Chondrocyte (in vitro differentiated cells): Measurements from ENCODE around the gene GRK3. TPM values are rescaled to one million over a fixed set of nuclear protein-coding genes. Genes with fewer than 3 reads are reported as not detected.
A peak's percentile ranks its signal among the peaks of the same experiment; 100 is the strongest.

Experiments
- DNase-seq: peaks from one replicate; pipeline ENCODE4 v3.0.0; 2021; ENCODE audit warnings: mixed read lengths, low spot score
- H3K27ac Mint-ChIP-seq: one replicate; pipeline ENCODE4 v1.8.0; 2021; ENCODE audit warnings: mild to moderate bottlenecking, moderate library complexity, mixed read lengths; ENCODE audit not compliant: unreplicated experiment
- H3K27me3 Mint-ChIP-seq: 2 replicates; pipeline ENCODE4 v1.8.0; 2021; ENCODE audit warnings: low read depth, mixed read lengths
- H3K36me3 Mint-ChIP-seq: 2 replicates; pipeline ENCODE4 v1.8.0; 2021; ENCODE audit warnings: low read depth, mixed read lengths
- H3K4me1 Mint-ChIP-seq: 2 replicates; pipeline ENCODE4 v1.8.0; 2021; ENCODE audit warnings: low read depth, mild to moderate bottlenecking, mixed read lengths
- H3K4me3 Mint-ChIP-seq: one replicate; pipeline ENCODE4 v1.8.0; 2021; ENCODE audit warnings: mild to moderate bottlenecking, moderate library complexity, mixed read lengths; ENCODE audit not compliant: unreplicated experiment
- H3K9me3 Mint-ChIP-seq: 2 replicates; pipeline ENCODE4 v1.8.0; 2021; ENCODE audit warnings: low read depth, mixed read lengths
- total RNA-seq: library from RNA; stranded (reverse); gene quantifications from 3 replicates; pipeline ENCODE4 v1.2.1, GENCODE V29; 2021
- TF ChIP-seq, protein P1 (sequence below): fragments of 200-600 bp; sonication (generic); IDR thresholded peaks from 2 replicates; pipeline ENCODE4 v1.5.0; 2021; ENCODE audit warnings: antibody characterized with exemption, mild to moderate bottlenecking, moderate library complexity

Gene GRK3
- total RNA-seq, 1 donor from 2014 or later: 2.0 TPM

DNA sequence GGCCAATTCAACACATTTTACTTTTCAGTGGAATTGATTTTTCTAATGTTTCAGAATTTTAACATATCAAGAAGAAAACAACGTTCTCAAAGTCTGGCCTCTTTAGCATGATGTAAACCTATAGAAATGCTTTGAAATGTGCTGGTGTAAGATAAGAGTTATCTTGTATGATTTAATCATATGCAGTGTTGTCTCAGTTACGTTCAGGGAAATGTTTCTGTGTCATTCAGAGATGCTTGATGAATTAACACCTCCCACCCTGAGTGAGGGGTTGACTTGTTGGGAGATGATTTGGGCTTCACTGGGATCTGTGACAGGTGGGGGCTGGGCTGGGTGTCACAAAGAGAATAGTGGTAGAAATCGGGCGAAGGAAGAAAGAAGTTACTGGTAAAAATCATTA, 161.8 kb downstream of the GRK3 start:
- H3K36me3 Mint-ChIP-seq: no peaks in the 10 kb centered on the region
- peaks cover 3% of the 10 kb centered on the region for H3K4me1 Mint-ChIP-seq
- no peak overlapping the region for H3K4me3 Mint-ChIP-seq
- TF ChIP-seq, protein P1, sequence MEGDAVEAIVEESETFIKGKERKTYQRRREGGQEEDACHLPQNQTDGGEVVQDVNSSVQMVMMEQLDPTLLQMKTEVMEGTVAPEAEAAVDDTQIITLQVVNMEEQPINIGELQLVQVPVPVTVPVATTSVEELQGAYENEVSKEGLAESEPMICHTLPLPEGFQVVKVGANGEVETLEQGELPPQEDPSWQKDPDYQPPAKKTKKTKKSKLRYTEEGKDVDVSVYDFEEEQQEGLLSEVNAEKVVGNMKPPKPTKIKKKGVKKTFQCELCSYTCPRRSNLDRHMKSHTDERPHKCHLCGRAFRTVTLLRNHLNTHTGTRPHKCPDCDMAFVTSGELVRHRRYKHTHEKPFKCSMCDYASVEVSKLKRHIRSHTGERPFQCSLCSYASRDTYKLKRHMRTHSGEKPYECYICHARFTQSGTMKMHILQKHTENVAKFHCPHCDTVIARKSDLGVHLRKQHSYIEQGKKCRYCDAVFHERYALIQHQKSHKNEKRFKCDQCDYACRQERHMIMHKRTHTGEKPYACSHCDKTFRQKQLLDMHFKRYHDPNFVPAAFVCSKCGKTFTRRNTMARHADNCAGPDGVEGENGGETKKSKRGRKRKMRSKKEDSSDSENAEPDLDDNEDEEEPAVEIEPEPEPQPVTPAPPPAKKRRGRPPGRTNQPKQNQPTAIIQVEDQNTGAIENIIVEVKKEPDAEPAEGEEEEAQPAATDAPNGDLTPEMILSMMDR: no peak
- DNase-seq: no peak
- H3K27ac Mint-ChIP-seq: peak overlapping the region; percentile 60
- no peaks in the 10 kb centered on the region for H3K27me3 Mint-ChIP-seq
- H3K9me3 Mint-ChIP-seq: no peaks in the 10 kb centered on the region

DNA sequence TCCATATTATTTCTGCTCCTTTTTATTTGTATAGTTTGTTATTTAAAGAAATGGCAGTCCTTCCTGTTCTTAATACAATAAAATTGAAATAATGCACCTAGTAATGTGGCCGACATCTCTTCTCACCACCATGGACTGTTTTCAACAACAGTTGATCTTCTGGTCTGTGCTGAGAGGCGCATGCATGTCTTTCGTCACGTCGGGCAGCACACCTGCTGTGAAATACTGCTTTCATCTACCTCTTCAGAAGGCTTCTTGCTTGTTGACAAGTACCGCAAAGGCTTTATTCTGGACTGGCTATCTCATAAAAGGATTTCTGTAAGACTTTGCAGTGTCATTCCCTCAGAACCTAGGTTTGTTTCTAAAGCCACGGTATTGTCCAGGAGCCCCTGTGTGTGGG, 163.6 kb downstream of the GRK3 start:
- Mint-ChIP-seq H3K4me1 (peaks cover 3% of the 10 kb centered on the region), H3K27me3 (no peaks in the 10 kb centered on the region), H3K9me3 (no peaks in the 10 kb centered on the region), H3K27ac (no peak overlapping the region), H3K36me3 (no peaks in the 10 kb centered on the region), H3K4me3 (no peak overlapping the region)
- TF ChIP-seq, protein P1: no peak
- no peak for DNase-seq

DNA sequence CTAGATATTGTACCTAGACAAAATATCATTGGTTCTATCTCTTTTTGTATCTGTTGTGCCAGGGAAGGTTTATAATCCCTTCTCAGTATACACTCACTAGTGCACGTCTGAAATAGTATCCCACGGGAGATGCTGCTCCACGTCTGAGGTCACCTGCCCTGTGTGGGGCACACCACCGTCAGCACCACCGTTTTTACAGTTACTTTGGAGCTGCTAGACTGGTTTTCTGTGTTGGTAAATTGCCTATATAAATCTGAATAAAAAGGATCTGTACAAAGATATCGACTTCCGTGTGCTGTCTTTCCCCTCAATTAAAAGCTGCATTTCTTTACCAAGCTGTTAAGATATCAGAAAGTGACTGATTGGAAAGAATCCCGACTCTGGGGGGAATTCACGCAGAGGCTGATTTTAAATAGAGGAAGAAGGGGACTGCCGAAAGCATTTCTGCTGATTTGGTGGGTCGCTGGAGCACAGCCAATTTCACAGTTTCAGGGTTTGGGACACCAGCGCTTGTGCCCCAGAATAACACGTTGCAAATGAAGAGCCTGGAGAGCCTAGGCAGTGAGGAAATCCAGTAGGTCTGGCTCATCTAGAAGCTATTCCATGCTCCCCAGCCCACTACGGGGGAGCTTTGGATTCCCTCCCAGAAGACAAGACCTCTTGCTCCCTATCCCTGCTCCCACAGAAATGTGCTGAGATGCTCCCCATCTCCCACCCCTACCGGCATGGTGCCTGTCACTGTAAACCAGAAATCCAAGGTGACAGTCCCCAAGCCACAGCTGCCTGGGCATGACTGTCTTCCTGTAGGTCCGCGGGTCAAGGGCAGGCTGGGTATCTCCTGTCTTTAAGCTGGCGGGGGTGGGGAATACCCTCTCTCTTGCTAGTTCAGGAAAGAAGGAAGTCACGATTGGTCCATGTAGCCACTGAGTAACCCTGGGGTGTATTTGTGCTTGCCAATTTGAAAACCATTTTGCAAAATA, 164.8 kb downstream of the GRK3 start:
- no peak for DNase-seq
- Mint-ChIP-seq H3K36me3 (no peaks in the 10 kb centered on the region), H3K9me3 (no peaks in the 10 kb centered on the region), H3K27ac (no peak overlapping the region), H3K27me3 (no peaks in the 10 kb centered on the region), H3K4me3 (no peak overlapping the region), H3K4me1 (peaks cover 3% of the 10 kb centered on the region)
- TF ChIP-seq, protein P1: no peak

DNA sequence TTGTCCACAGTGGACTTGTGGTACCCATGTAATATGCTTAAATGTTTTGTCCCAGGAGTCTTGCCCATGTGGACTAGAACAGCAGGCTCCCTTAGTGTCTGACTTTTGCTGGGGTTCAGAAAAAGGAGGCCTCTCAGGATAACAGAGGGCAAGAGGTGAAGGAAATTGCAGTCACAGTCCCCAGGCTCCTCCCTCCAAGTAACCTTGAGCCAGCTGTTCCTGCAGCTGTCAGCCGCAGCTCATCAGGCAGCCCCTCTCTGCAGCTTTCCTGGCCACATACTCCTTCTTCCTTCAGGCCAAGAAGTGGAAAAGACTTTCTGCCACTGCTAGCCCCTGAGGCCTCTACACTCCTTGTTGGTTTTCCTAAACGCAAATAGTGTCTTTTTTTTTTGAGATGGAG, 171.2 kb downstream of the GRK3 start:
- H3K9me3 Mint-ChIP-seq: no peaks in the 10 kb centered on the region
- TF ChIP-seq, protein P1: no peak
- no peaks in the 10 kb centered on the region for H3K4me1 Mint-ChIP-seq
- no peaks in the 10 kb centered on the region for H3K36me3 Mint-ChIP-seq
- no peak overlapping the region for H3K27ac Mint-ChIP-seq
- H3K27me3 Mint-ChIP-seq: peaks cover 1% of the 10 kb centered on the region
- no peak overlapping the region for H3K4me3 Mint-ChIP-seq
- DNase-seq: no peak

DNA sequence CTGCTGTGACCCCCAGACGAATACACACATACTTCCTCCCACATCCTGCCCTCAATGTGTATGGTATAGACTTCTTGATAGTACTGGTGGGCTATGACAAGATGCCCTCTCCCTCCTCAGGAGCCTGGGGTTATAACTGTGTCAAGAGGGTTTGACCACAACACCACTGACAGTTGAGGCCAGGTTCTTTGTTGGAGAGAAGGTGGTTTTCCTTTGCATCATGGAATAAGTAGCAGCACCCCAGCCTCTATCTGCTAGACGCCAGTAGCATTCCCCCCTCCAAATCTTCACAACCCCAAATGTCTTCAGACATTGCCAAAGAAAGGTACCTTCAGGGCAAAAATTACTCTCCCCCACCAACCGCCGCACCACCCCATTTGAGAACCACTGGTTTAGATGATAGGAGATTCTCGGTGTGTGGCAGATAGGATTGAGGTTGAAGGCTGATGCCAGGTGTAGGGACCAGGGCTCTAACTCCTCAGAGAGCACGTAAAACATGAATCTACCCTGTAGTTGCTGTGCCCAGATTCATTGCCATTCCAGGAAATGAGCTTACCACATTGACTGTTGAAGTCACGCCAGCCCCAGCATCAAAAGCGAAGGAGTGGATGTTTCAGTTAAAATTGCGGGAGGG, 172.0 kb downstream of the GRK3 start:
- no peak overlapping the region for H3K4me3 Mint-ChIP-seq
- no peaks in the 10 kb centered on the region for H3K9me3 Mint-ChIP-seq
- no peak for DNase-seq
- peaks cover 1% of the 10 kb centered on the region for H3K27me3 Mint-ChIP-seq
- TF ChIP-seq, protein P1: no peak
- no peaks in the 10 kb centered on the region for H3K4me1 Mint-ChIP-seq
- no peak overlapping the region for H3K27ac Mint-ChIP-seq
- no peaks in the 10 kb centered on the region for H3K36me3 Mint-ChIP-seq
